GM21737 (cell line): Measurements from ENCODE around the gene NUDT16L1.

Experiments
- ATAC-seq: cut with Tn5 transposase; IDR thresholded peaks from one replicate; pipeline ENCODE4 v1.9.1; 2021; ENCODE audit warnings: mild to moderate bottlenecking, moderate library complexity; ENCODE audit not compliant: unreplicated experiment

Gene NUDT16L1

GRCh38 chr16:4663777-4664465, 29.4 kb upstream of the NUDT16L1 start:
- ATAC-seq: no peak

- ATAC-seq: no peak
These were observed 28.6 kb upstream of the NUDT16L1 start for GRCh38 chr16:4664538-4665418.

DNA sequence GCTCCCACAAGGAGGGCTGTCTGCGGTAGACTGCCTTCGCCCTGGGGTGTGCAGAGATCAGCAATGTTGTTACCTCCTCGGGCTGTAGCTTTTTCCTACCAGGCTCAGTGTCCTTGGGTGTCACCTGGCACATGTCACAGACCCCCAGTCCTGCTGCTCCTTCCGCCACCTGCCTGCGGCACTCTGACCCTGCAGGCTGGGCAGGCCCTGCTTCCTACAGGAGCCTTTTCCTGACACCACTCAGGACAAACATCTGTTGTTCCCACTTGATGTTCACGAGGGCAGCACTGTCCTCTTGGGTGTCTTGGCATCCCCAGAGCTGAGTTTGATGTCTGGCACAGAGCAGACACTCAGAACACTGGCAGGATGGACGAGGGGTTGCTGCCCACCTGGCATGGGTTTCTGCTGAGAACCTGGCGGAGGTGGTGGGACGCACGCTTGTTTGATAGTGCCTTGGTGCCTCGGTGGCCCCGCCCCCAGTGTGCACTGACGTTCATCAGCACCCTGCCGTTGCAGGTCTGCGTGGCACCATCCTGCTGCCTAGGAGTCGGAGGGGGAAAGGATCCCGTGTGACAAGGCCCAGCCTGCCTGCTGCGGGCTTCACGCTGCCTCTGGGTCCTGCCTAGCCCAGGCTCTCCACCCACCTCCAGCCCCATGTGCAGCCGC, 26.7 kb upstream of the NUDT16L1 start:
- ATAC-seq: no peak

DNA sequence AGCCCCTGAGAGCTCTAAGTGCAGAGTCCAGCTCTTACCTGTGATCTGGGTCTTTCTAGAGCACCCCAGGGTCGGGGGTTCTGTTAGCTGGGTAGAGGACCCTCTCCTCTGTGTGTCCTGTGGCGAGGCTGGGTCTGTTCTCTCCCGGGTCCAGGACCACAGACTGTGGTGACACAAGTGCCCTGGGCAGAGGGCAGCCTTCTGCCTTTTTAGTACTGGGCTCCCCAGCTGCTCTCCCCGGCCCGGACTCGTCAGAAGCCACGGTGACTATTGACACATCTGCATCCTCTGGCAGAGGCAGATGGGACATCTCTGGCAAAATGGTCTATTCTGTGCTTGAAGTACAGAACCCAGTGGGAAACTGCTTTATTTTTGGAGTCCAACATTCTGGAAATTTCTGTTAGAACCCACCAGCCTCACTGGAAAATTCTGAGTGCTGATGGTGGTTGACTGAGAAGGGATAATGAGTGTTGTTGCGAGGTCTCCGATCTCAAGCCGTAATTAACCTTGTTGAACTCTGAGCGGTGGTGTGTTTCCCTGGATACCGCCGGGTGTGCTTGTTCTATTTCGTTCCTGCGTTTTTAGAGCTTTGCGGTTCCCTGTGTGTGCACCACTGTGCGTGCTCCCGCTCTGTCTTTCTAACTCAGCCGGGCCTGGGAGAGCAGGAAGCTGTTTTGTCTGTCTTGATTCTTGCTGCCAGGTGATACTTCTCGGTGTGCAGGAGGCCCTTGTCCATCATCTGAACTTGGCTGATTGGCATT, 26.0 kb upstream of the NUDT16L1 start:
- ATAC-seq: no peak

GRCh38 chr16:4668313-4668960, 24.9 kb upstream of the NUDT16L1 start:
- ATAC-seq: no peak

DNA sequence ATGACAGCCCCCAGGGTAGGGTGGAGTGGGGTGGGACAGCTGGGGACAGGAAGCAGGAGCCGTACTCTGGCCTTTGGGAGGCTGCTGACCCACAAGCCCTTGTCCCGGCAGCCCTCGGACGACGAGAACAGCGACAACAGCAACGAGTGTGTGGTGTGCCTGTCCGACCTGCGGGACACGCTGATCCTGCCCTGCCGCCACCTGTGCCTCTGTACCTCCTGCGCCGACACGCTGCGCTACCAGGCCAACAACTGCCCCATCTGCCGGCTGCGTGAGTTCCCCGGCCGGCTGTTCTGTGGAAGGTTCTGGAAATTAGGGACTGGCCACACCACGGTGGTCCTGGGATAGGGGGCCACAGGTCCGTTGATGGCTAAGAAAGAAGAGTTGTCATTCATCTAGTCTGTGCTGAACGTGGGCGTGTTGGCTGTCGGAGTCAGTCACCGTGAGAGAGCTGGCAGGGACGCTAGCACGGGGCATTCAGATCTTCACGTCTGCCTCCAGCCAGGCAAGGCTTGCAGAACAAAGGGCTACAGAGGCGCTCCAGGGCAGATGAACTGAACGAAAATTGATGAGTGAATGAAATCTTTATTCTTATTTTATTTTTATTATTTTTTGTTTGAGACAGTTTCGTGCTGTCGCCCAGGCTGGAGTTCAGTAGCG, 19.8 kb upstream of the NUDT16L1 start:
- ATAC-seq: no peak

DNA sequence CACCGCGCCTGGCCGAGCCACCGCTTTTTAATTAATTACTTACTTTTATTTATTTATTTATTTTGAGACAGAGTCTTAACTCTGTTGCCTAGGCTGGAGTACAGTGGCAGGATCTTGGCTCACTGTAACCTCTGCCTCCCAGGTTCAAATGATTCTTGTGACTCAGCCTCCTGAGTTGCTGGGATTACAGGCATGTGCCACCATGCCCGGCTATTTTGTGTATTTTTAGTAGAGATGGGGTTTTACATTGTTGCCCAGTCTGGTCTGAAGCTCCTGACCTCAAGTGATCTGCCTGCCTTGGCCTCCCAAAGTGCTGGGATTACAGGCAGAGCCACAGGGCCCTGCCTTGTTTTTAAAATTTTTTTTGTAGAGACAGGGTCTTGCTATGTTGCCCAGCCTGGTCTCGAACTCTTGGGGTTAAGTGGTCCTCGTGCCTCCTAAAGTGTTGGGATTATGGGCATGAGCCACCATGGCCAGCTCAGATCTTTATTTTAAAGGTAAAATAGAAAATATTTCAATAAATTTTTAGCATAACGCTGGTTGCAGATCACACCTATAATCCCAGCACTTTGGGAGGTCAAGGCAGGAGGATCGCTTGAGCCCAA, 18.3 kb upstream of the NUDT16L1 start:
- no peak for ATAC-seq

GRCh38 chr16:4675864-4676786, 17.2 kb upstream of the NUDT16L1 start:
- ATAC-seq: no peak

GRCh38 chr16:4676831-4677230, 16.5 kb upstream of the NUDT16L1 start:
- no peak for ATAC-seq

DNA sequence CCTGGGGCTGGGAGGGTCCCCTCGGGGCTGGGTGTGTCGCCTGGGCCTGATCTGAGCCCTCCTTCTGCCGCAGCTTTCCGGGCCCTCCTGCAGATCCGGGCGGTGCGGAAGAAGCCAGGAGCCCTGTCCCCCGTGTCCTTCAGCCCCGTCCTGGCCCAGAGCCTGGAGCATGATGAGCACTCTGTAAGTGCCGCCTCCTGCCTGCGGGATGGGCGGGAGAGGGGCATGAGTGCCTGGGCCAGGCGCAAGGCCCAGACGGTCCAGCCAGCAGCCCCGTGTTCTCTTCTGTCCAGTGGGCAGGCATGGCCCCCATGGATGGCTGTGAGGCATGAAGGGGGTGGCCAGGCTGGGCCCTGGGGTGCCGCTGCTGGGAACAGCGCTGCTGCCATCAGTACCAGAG, 16.0 kb upstream of the NUDT16L1 start:
- no peak for ATAC-seq

DNA sequence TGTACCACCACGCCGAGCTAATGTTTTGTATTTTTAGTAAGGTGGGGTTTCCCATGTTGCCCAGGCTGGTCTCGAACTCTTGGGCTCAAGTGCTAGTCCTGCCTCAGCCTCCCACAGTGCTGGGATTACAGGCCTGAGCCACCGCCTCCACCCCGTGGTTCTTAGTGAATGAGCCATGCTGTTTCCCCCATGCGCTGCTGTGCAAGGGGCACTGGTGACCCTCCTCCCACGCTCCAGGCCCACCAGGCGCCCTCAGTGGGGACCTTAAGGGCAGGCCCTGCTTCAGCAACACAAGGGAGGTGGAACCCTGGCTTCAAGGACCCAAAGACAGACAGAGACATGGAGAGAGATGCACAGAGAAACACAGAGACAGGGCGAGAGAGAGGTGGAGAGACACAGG, 15.4 kb upstream of the NUDT16L1 start:
- ATAC-seq: no peak

GRCh38 chr16:4678596-4678995, 14.8 kb upstream of the NUDT16L1 start:
- no peak for ATAC-seq

DNA sequence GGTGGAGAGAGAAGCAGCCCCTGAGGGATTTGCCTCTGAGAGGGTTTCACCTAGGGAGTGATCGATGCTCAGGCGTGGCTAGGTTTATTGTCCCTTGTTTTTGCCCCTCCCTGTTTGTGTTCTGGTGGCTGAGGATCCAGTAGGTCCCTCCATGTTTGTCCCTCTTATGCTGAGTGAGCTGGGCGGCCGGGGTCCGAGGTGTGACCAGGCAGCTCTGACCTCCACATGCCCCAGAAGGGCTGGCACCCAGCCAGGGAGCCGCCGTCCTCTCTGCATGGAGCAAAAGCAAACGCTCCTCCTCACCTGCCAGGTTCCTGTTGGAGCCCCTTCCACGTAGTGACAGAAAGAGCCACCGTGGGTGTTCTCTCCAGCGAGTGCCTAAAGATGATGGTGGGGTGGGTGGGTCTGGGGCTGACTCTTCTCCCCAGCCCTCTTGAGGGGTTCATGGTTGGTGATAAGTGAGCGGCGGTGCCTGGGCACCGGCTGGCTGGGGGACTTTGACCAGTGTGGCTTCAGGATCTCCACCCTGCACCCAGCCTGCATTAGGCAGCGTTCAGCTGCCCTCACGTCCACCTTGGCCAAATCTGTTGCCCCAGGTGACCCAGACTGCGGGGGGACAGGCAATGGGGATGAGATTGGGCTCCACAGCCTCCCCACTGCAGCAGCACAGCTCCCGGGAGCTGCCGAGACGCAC, 14.1 kb upstream of the NUDT16L1 start:
- ATAC-seq: no peak

GRCh38 chr16:4679850-4680636, 13.3 kb upstream of the NUDT16L1 start:
- ATAC-seq: no peak

GRCh38 chr16:4680673-4681470, 12.5 kb upstream of the NUDT16L1 start:
- ATAC-seq: no peak

DNA sequence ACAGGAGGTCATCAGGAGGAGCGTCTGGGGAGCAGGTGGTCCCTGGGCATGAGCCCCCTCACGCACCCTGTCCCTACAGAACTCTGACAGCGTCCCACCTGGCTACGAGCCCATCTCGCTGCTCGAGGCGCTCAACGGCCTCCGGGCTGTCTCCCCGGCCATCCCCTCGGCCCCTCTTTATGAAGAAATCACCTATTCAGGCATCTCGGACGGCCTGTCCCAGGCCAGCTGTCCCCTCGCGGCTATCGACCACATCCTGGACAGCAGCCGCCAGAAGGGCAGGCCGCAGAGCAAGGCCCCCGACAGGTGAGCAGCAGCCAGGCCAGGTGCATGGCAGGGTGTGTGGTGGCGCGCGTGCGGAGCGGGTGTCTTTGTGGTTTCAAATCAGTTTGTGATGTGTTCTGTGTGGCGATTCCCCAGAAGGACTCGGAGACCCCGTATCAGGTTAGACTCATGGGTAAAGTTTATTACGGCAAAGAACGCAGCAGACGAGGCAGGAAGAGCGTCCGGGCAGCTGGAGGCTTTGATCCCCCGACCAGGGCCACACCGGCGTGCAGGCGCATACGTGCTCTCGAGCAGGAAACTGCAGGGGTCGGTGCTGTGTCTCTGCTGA, 11.8 kb upstream of the NUDT16L1 start:
- ATAC-seq: no peak
